Stimulated activated CD4-positive, alpha-beta T cell treated with anti-CD3 and anti-CD28 coated beads, Interleukin-2, amount 100 ng/mL, for 4 hours (primary cell): Measurements from ENCODE around the gene SLC44A5.
"Not testable (repeated sequence)": the region's sequence is repeated elsewhere in the genome, so short reads cannot be mapped to it uniquely, and the experiment has no call there.

ENCODE experiments used
- DNase-seq: peaks from one replicate; pipeline ENCODE4 v3.0.0-alpha.2; 2020; ENCODE audit warnings: low read depth

Gene SLC44A5

DNA sequence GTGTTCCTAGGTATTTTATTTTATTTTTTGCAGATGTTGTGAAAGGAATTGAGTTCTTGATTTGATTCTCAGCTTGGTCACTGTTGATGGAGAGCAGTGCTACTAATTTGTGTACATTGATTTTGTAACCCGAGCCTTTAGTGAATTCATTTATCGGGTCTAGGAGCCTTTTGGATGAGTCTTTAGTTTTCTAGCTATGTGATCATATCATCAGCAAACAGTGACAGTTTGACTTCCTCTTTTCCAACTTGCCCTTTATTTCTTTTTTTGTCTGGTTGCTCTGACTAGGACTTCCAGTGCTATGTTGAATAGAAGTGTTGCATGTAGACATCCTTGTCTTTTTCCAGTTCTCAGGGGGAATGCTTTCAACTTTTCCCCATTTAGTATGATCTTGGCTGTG lies 337.8 kb downstream of the SLC44A5 start:
- no peak for DNase-seq

DNA sequence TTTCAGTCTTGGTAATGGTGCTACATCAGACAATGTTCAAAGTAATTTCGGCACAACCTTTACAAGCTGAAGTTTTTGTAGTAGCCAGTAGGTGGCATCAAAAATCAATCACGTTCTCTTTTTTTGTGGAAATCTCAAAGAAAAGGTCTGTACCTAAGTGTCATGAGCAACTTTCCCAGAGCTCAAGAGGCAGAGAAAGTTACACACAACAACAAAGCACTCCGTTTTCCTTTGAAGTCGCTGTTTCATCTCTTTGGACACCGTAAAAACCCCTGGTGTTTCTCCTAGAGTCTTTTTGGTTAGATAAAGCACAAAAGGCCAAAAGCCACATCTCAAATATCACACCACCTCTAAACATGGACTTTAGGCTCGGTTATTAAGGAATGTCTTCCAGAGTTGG lies 345.1 kb downstream of the SLC44A5 start:
- no peak for DNase-seq

DNA sequence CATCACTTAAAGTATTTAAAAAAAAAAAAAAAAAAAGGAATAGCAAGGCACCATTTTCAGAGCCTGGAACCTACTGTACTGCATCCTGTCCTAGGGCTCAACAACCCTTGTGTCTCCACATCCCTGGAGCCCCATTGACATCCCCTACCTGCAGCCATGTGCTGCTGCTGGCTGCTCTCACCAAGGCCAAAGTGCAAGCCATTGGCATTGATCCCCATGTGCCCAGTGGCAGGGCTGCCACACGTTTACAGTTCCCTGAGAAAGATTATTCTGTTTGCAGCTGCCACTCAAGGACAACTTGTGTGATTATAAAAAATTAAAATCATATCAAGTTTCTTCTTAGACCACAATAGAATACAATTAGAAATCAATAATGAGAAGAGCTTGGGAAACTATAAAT lies 346.8 kb downstream of the SLC44A5 start:
- no peak for DNase-seq

- not testable (repeated sequence) for DNase-seq
Observed at GRCh38 chr1:75263616-75264015, 347.3 kb downstream of the SLC44A5 start.

- not testable (repeated sequence) for DNase-seq
Observed at GRCh38 chr1:75261946-75262345, 349.0 kb downstream of the SLC44A5 start.

GRCh38 chr1:75258351-75258750 lies 352.6 kb downstream of the SLC44A5 start:
- no peak for DNase-seq

DNA sequence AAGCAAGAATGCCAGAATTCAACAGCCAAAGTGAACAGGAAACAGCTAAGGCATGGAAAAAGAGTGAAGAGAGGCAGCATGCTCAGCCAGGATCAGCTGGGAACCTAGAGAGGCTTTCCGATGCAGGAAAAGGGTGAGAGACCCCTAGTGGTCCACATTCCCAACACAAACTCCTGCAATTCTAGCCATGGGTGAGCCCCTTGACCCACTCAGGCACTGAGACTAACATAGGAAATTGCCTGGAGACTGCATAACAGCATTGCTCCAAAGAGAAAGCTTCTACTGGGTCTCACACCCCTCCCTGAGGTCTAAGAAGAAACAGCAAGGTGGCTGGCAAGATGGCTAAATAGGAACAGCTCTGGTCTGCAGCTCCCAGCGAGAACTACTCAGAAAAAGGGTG lies 353.5 kb downstream of the SLC44A5 start:
- DNase-seq: no peak

GRCh38 chr1:75250114-75250513 lies 360.8 kb downstream of the SLC44A5 start:
- DNase-seq: not testable (repeated sequence)

GRCh38 chr1:75245239-75245638 lies 365.7 kb downstream of the SLC44A5 start:
- no peak for DNase-seq

DNA sequence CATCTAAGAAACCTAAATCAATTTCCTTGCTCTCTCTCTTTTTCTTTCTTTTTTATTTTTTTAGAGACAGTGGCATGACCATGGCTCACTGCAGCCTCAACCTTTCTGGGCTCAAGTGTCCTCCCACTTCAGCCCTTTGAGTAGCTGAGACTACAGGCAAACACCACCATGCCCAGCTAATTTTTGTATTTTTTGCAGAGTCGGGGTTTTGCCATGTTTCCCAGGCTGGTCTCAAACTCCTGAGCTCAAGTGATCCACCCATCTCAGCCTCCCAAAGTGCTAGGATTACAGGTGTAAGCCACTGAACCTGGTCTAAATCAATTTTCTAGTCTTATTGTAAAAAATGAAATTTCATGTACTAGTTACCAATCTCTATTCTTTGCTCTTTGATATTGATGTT lies 367.8 kb downstream of the SLC44A5 start:
- DNase-seq: no peak

- DNase-seq: no peak
Observed at GRCh38 chr1:75237316-75237715, 373.6 kb downstream of the SLC44A5 start.

DNA sequence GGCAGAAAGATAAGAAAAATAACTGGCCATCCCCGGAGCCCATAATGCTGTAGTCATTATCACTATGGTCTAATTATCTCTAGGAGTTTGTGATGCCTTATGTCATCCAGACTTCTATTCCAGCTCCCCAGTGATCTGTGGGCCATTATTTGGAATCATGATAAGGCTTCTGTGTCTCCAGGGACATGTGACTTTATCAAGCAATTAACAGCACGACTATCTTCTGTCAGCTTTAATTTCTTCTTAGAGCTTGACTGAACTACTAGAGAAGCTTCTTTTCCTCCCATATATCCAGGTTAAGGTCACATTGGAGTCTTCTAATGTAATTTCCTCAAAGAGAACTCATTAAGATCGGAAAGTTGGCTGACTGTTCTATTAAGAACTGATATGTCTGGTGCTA lies 376.4 kb downstream of the SLC44A5 start:
- no peak for DNase-seq

DNA sequence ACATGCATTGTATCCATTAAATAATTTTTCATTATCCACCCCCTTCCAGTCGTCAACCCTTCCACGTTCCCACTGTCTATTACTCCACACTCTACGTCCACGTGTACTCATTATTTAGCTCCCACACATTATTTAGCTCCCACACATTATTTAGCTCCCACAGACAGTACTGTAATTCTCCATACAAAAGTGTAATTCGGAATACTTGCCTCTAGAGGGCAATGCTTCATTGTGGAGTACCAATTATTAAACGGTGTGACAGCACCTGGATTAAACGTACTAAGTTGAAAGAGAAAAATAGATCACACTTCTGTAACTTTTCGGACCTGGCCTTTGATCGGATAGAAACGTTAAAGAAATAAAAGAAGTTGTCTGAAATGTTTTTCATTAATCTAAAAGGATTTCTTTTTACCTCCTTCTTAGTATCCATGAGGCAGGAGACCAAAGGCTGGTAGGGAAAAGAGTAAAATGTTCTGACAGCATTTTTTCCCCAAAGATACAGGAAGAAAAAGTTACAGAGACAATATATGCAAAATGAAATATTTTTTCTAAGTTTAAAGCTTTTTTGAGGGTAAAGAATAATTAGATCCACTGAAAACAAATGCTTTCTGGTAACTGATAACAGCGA lies 377.5 kb downstream of the SLC44A5 start:
- DNase-seq: no peak

DNA sequence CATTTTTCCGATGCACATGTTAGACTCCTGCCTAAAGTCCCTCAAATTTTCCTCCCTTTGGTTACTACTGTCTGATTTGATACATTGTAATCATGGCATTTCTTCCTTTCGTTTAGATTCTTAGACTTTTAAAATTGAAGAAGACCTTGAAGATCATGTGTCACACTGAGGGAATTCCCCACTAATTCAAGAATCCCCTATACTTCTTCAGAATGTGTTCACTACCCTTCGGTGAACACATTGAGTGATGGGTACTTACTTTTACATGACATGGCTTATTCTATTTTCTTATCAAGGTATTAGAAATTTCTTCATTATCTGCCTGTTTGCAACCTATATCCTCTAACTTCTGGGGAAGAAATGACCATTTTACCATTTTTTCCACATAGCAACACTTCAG lies 390.8 kb downstream of the SLC44A5 start:
- no peak for DNase-seq

DNA sequence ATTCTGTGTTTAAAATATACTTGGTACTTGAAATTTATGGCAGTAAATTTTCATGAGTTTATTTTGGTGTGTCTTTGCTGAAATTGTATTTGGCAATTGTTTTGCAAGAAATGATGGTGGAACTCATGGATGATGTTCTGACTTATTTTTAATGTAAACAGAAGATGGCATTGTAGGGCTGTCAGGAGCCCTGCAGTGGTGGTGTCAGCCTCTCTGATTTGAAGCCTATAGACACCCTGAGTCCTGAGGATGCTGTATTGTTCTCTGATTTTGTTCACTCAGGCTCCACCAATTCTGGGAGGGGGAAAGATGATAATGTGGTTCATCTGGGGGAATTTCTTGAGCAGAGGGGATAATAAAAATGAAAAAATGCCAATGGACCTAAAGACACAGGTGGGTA lies 396.9 kb downstream of the SLC44A5 start:
- DNase-seq: no peak

DNA sequence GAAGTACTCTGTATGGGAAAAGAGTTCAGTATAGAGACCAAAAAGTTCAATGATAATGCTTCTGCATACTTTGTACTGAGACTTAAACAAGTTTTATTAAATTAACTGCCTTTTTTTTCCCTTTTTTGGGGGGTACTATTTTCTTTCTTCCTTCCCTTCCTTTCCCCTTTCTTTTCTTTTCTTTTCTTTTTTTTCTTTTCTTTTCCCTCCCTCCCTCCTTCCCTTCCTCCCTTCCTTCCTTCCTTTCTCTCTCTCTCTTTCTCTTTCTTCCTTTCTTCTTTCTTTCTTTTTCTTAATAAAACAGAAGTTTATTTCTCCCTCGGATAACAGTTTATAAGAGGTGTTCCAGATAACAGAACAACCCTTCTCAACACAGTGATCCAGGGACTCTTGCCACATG lies 399.3 kb downstream of the SLC44A5 start:
- DNase-seq: no peak

- DNase-seq: no peak
Observed at GRCh38 chr1:75208862-75209261, 402.1 kb downstream of the SLC44A5 start.

DNA sequence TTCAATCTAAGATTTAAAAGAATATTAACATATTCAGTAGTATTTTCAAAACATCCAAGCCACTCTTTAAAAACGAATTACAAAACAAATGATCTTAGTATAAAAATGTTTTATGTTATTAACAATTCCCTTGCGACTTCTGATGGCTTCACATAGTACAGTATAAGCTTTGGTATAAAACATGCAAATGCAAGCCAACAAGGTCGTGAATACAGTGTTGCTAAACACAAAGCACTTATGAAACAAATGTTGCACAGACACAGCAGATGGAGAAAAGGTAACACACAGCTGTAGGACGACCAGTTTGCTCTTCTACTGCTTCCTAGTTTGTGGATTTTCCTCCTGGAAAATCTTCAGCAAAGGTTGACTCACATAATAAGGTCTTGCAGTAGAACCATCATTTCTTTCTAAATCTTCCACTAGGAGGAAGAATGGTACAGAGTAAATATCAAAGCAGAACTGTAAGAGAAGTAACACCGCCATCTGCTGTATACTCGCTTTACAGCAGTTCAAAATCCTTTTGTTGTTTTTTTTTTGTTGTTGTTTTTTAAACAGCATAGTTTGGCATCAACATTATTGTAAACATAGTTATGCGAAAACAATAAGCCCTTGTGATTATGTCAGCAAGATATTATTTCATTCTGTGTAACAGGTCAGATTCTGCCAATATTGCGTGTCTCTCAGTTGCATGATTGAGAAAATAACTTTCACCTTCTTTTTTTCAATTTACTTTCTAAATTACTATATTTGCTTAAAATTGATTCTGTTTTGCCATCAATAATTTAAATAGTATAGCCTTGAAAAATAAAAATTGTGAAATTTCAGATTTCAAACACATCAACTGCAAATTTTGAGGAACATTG lies 407.3 kb downstream of the SLC44A5 start:
- DNase-seq: no peak

GRCh38 chr1:75202751-75203150 lies 408.2 kb downstream of the SLC44A5 start:
- no peak for DNase-seq

DNA sequence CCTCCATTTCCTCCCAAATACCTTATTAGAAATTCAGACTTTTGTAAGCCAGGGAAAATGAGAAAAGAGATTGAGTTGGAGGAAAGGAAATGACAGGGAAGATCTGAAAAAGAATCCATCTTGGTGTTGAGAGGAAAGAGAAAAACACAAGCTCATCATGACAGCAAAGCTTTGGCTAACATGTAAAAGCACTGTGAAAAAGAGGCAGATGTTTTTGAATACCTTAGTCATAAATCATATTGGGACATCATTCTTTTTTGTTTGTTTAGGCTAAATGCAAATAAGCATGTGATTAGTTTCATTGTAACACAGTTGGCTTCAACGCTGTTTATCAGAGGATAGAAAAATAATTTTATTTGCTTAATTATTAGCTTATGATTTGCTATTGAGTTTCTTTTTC lies 412.2 kb downstream of the SLC44A5 start:
- no peak for DNase-seq

DNA sequence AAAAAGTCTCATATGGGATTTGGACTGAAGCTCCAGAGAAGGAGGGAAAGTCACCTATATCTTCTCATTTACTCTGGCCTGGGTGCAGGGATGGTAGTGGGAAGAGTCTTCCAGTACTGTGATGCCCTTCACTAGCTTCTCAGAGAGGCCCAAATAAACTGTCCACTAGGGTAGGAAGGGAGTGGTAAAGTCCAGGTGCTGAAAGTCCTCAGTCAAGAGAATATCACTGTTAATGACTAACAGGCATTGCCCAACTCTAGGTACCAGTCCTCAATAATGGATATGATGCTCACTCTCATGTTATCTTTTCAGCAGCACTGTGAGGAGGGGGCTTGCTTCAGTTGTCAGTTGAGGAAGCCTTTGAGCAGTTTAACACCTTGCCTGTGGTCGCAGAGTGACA lies 412.8 kb downstream of the SLC44A5 start:
- DNase-seq: no peak

DNA sequence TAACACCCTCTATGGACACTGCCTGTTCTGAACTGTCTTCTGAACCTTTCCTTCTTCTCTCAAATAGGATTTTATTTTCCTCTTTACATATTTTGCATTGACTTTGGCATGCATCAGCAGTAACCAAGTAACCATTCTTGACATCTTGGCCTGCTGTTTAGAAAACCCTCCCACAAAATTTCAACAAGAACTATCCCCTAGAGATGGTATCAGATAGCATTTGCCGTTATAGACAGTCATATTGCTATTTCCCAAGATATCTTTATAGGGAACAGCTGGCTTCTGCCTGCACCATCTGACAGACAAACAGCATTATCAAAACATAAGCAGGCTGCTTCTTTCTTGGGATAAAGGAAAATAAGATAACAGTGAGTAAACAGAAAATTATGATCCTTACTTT lies 422.0 kb downstream of the SLC44A5 start:
- DNase-seq: no peak

GRCh38 chr1:75181214-75181955 lies 429.5 kb downstream of the SLC44A5 start:
- DNase-seq: not testable (repeated sequence)
